ENCODE results near the gene H2AZ2. TPM values are rescaled to one million over a fixed set of nuclear protein-coding genes. Genes with fewer than 3 reads are reported as not detected.

Gene H2AZ2
- total and polyA plus RNA-seq, 2 donors (not counting 1 experiment from before 2014, with no cell fraction given) = 55.3 to 129 TPM

- H3K4me2 ChIP-seq (replicated peaks; ENCODE audit: low read depth, low read length, poor library complexity, severe bottlenecking) = no peak overlapping the region
- H3K36me3 ChIP-seq (replicated peaks in 1 of 2; ENCODE audit: control extremely low read depth in 1 of 2, control insufficient read depth in 1 of 2, extremely low read depth in 1 of 2, insufficient read depth in 2 of 2, low read length in 1 of 2) = no peaks in the 10 kb centered on the region
- H4K20me1 ChIP-seq (ENCODE audit: control insufficient read depth, insufficient read depth, low read length, poor library complexity, severe bottlenecking) = no peaks in the 10 kb centered on the region
- peaks cover 8% of the 10 kb centered on the region for H3K79me2 ChIP-seq (ENCODE audit: control insufficient read depth, insufficient read depth, low read length)
- no peaks in the 10 kb centered on the region for H3K27me3 Mint-ChIP-seq
- DNase-seq = no peak
- peaks cover 0 to 4% (median 2%) of the 10 kb centered on the region in 3 donors for H3K9me3 ChIP-seq (ENCODE audit: control extremely low read depth in 1 of 3, control insufficient read depth in 2 of 3, insufficient read depth in 1 of 3, low read length in 2 of 3)
- intact Hi-C loops (cut with micrococcal nuclease) = no loop called here
- no peak for ATAC-seq (ENCODE audit: low read depth)
- H3K27ac Mint-ChIP-seq = no peak overlapping the region
- H3K27me3 ChIP-seq (replicated peaks in 1 of 4; ENCODE audit: control extremely low read depth in 1 of 4, control insufficient read depth in 3 of 4, insufficient read depth in 4 of 4, low read length in 3 of 4) = no peaks in the 10 kb centered on the region
- peaks cover 20% of the 10 kb centered on the region for H3K4me1 Mint-ChIP-seq
- no peak overlapping the region for H3K27ac ChIP-seq (ENCODE audit: low read length in 2 of 2)
- no peak overlapping the region for H3K4me3 Mint-ChIP-seq
- no peak overlapping the region for H3K4me3 ChIP-seq (ENCODE audit: control extremely low read depth in 1 of 5, extremely low read depth in 1 of 5, insufficient read depth in 1 of 5, low read depth in 2 of 5, low read length in 4 of 5)
- no peak overlapping the region for H3K9ac ChIP-seq (ENCODE audit: low read length)
- ChIA-PET CTCF (no interaction called here), POLR2A (interaction anchor here (0.7 kb wide), 1 partner anchor 87 kb away, joined by 3 read pairs; no protein-coding TSS in a partner anchor)
- WGBS (ENCODE audit: insufficient coverage) = 100% methylated on average over 2 of the region's 5 CpGs
- H2AFZ ChIP-seq (ENCODE audit: insufficient read depth, low read depth, low read length, poor library complexity, severe bottlenecking) = no peak overlapping the region
- no peak for TF ChIP-seq CTCF (IDR thresholded peaks at IDR 0.05)
- no peak for TF ChIP-seq EZH2 (IDR thresholded peaks at IDR 0.05; ENCODE audit: borderline replicate concordance, insufficient read depth, low read depth, low read length, poor library complexity, severe bottlenecking)
- peaks cover 8 to 17% of the 10 kb centered on the region in 2 donors for H3K4me1 ChIP-seq (ENCODE audit: control insufficient read depth in 2 of 2, insufficient read depth in 2 of 2, low read length in 2 of 2)
- no peaks in the 10 kb centered on the region for H3K9me3 Mint-ChIP-seq (ENCODE audit: insufficient read depth)
Observed at GRCh38 chr7:44889086-44889781, 41.3 kb upstream of the H2AZ2 start.

GRCh38 chr7:44887293-44887692 lies 39.4 kb upstream of the H2AZ2 start:
- intact Hi-C loops (cut with micrococcal nuclease) = loop anchor here (2.0 kb wide), 1 partner anchor 36 kb away; no protein-coding TSS in a partner anchor
- peaks cover 0 to 3% of the 10 kb centered on the region in 2 experiments for H3K36me3 ChIP-seq (replicated peaks in 1 of 2; ENCODE audit: control extremely low read depth in 1 of 2, control insufficient read depth in 1 of 2, extremely low read depth in 1 of 2, insufficient read depth in 2 of 2, low read length in 1 of 2)
- H3K79me2 ChIP-seq (ENCODE audit: control insufficient read depth, insufficient read depth, low read length) = peaks cover 27% of the 10 kb centered on the region
- H4K20me1 ChIP-seq (ENCODE audit: control insufficient read depth, insufficient read depth, low read length, poor library complexity, severe bottlenecking) = no peaks in the 10 kb centered on the region
- H2AFZ ChIP-seq (ENCODE audit: insufficient read depth, low read depth, low read length, poor library complexity, severe bottlenecking) = peak overlapping the region; percentile 0
- TF ChIP-seq EZH2 (IDR thresholded peaks at IDR 0.05; ENCODE audit: borderline replicate concordance, insufficient read depth, low read depth, low read length, poor library complexity, severe bottlenecking) (no peak), CTCF (IDR thresholded peaks at IDR 0.05) (no peak)
- H3K4me3 Mint-ChIP-seq = no peak overlapping the region
- no peaks in the 10 kb centered on the region for H3K27me3 Mint-ChIP-seq
- H3K9ac ChIP-seq (ENCODE audit: low read length) = no peak overlapping the region
- H3K27ac Mint-ChIP-seq = peak overlapping the region; percentile 18
- ATAC-seq (ENCODE audit: low read depth) (no peak), DNase-seq (peak; percentile 76)
- POLR2A ChIA-PET = no interaction called here
- peaks cover 31% of the 10 kb centered on the region for H3K4me1 Mint-ChIP-seq
- CTCF ChIA-PET = no interaction called here
- 64% methylated on average over 3 of the region's 6 CpGs for WGBS (ENCODE audit: insufficient coverage)
- H3K27ac ChIP-seq (ENCODE audit: low read length in 2 of 2) = peak overlapping the region in 1 of 2 donors; percentile 99
- no peaks in the 10 kb centered on the region for H3K9me3 Mint-ChIP-seq (ENCODE audit: insufficient read depth)
- no peak overlapping the region for H3K4me2 ChIP-seq (replicated peaks; ENCODE audit: low read depth, low read length, poor library complexity, severe bottlenecking)
- H3K27me3 ChIP-seq (replicated peaks in 1 of 4; ENCODE audit: control extremely low read depth in 1 of 4, control insufficient read depth in 3 of 4, insufficient read depth in 4 of 4, low read length in 3 of 4) = no peaks in the 10 kb centered on the region
- no peak overlapping the region for H3K4me3 ChIP-seq (ENCODE audit: control extremely low read depth in 1 of 5, extremely low read depth in 1 of 5, insufficient read depth in 1 of 5, low read depth in 2 of 5, low read length in 4 of 5)
- peaks cover 25 to 35% of the 10 kb centered on the region in 2 donors for H3K4me1 ChIP-seq (ENCODE audit: control insufficient read depth in 2 of 2, insufficient read depth in 2 of 2, low read length in 2 of 2)
- peaks cover 0 to 9% (median 8%) of the 10 kb centered on the region in 3 donors for H3K9me3 ChIP-seq (ENCODE audit: control extremely low read depth in 1 of 3, control insufficient read depth in 2 of 3, insufficient read depth in 1 of 3, low read length in 2 of 3)

All from B cell (primary cell).